B cell (primary cell): Measurements from ENCODE around the gene PPIH. TPM values are rescaled to one million over a fixed set of nuclear protein-coding genes. Genes with fewer than 3 reads are reported as not detected.
"Not testable (repeated sequence)": the region's sequence is repeated elsewhere in the genome, so short reads cannot be mapped to it uniquely, and the experiment has no call there.

Source experiments
- ATAC-seq: fragments of 200-7000 bp; cut with Tn5 transposase; one replicate; pipeline ENCODE4 v1.10.0; 2021; ENCODE audit warnings: low read depth, mild to moderate bottlenecking, moderate number of reproducible peaks, moderate library complexity
- CTCF ChIA-PET: fragments of 350-600 bp; sonication (Branson Sonifier 250); formaldehyde crosslinking; loops from one replicate; lab custom pipeline; 2021; ENCODE audit warnings: antibody characterized with exemption, inconsistent platforms; lab: Charles Lee
- POLR2A ChIA-PET: fragments of 350-600 bp; sonication (Branson Sonifier 250); formaldehyde crosslinking; loops from one replicate; lab custom pipeline; 2021; ENCODE audit warnings: antibody characterized with exemption; lab: Charles Lee
- DNase-seq: peaks from one replicate; pipeline ENCODE4 v3.0.0; 2013
- H2AFZ ChIP-seq: 2 replicates; pipeline ENCODE4 v1.6.1; 2012; ENCODE audit warnings: mild to moderate bottlenecking, low read depth, low read length; ENCODE audit not compliant: insufficient read depth, poor library complexity, severe bottlenecking
- H3K27ac ChIP-seq, 2 donors: 1 replicate in 1 of 2; 2 replicates in 1 of 2; pipeline ENCODE4 v1.5.1; 2012 to 2013; ENCODE audit warnings: low read length in 2 of 2, mild to moderate bottlenecking in 2 of 2, moderate library complexity in 1 of 2
- H3K27me3 ChIP-seq, 4 experiments: fragments of 200-600 bp in 1 of 4; sonication (generic) in 1 of 4; replicated peaks in 1 of 4; 1 replicate in 2 of 4; 2 replicates in 2 of 4; pipeline versions ENCODE4 v1.6.1 to v1.7.0; 2013 to 2016; ENCODE audit warnings: low read length in 3 of 4, mild to moderate bottlenecking in 2 of 4, mixed read lengths in 1 of 4, moderate library complexity in 1 of 4; ENCODE audit not compliant: insufficient read depth in 4 of 4, control insufficient read depth in 3 of 4; ENCODE audit errors: control extremely low read depth in 1 of 4
- H3K36me3 ChIP-seq, 2 experiments: replicated peaks in 1 of 2; 1 replicate in 1 of 2; 2 replicates in 1 of 2; pipeline versions ENCODE4 v1.6.1 to v1.7.1; 2013; ENCODE audit warnings: low read length in 1 of 2; ENCODE audit not compliant: insufficient read depth in 2 of 2, control insufficient read depth in 1 of 2; ENCODE audit errors: control extremely low read depth in 1 of 2, extremely low read depth in 1 of 2
- H3K4me1 ChIP-seq, 2 donors: fragments of 200-600 bp in 1 of 2; sonication (generic) in 1 of 2; 1 replicate in 1 of 2; 2 replicates in 1 of 2; pipeline versions ENCODE4 v1.5.1 to v1.6.1; 2013 to 2017; ENCODE audit warnings: low read length in 2 of 2; ENCODE audit not compliant: control insufficient read depth in 2 of 2, insufficient read depth in 2 of 2
- H3K4me2 ChIP-seq: replicated peaks from 2 replicates; pipeline ENCODE3; 2012; ENCODE audit warnings: mild to moderate bottlenecking, low read depth, low read length; ENCODE audit not compliant: poor library complexity, severe bottlenecking
- H3K4me3 ChIP-seq, 5 experiments: fragments of 200-600 bp in 1 of 5; sonication (generic) in 1 of 5; 1 replicate in 3 of 5; 2 replicates in 2 of 5; pipeline versions ENCODE4 v1.5.1 to v1.7.0; 2011 to 2016; ENCODE audit warnings: low read length in 4 of 5, mild to moderate bottlenecking in 4 of 5, low read depth in 2 of 5, control low read depth in 1 of 5, moderate library complexity in 1 of 5; ENCODE audit not compliant: insufficient read depth in 1 of 5; ENCODE audit errors: control extremely low read depth in 1 of 5, extremely low read depth in 1 of 5
- H3K79me2 ChIP-seq: fragments of 200-600 bp; sonication (generic); one replicate; pipeline ENCODE4 v1.6.0; 2016; ENCODE audit warnings: low read length; ENCODE audit not compliant: control insufficient read depth, insufficient read depth
- H3K9ac ChIP-seq: fragments of 200-600 bp; sonication (generic); 2 replicates; pipeline ENCODE4 v1.6.1; 2017; ENCODE audit warnings: mild to moderate bottlenecking, low read length, moderate library complexity
- H3K9me3 ChIP-seq, 3 donors: one replicate each; pipeline versions ENCODE4 v1.6.1 to v1.7.1; 2013; ENCODE audit warnings: low read length in 2 of 3; ENCODE audit not compliant: control insufficient read depth in 2 of 3, insufficient read depth in 1 of 3; ENCODE audit errors: control extremely low read depth in 1 of 3
- H4K20me1 ChIP-seq: 2 replicates; pipeline ENCODE4 v1.6.0; 2012; ENCODE audit warnings: mild to moderate bottlenecking, low read length; ENCODE audit not compliant: insufficient read depth, control insufficient read depth, poor library complexity, severe bottlenecking
- H3K27ac Mint-ChIP-seq: one replicate; pipeline ENCODE4 v1.8.0; 2021; ENCODE audit warnings: mixed read lengths
- H3K27me3 Mint-ChIP-seq: one replicate; pipeline ENCODE4 v1.8.0; 2021; ENCODE audit warnings: mixed read lengths
- H3K4me1 Mint-ChIP-seq: one replicate; pipeline ENCODE4 v1.8.0; 2021; ENCODE audit warnings: mixed read lengths
- H3K4me3 Mint-ChIP-seq: one replicate; pipeline ENCODE4 v1.8.0; 2021; ENCODE audit warnings: mixed read lengths
- H3K9me3 Mint-ChIP-seq: one replicate; pipeline ENCODE4 v1.8.0; 2022; ENCODE audit warnings: mixed read lengths; ENCODE audit not compliant: insufficient read depth
- EZH2 ChIP-seq: IDR thresholded peaks from 2 replicates; pipeline ENCODE4 v1.6.1; 2012; ENCODE audit warnings: borderline replicate concordance, low read depth, mild to moderate bottlenecking, moderate library complexity, low read length; ENCODE audit not compliant: insufficient read depth, poor library complexity, severe bottlenecking
- WGBS: methylation state at CpG from one replicate; pipeline ENCODE4 v1.1.5; 2013; ENCODE audit warnings: missing lambda C conversion rate; ENCODE audit not compliant: insufficient coverage; 5-methylcytosine and 5-hydroxymethylcytosine counted together
- intact Hi-C: fragments of 100-400 bp; cut with micrococcal nuclease; formaldehyde crosslinking; loops from one replicate; pipeline ENCODE4 v1.10.0; 2022
- polyA plus RNA-seq: library from polyadenylated mRNA; depleted of rRNA; stranded (reverse); fragments of >200 nt; gene quantifications from 2 replicates; pipeline ENCODE4 v1.2.3, GENCODE V29; 2012
- total RNA-seq, 2 donors: library from RNA; stranded (reverse); fragments of 120-200 nt in 1 of 2; gene quantifications; 1 replicate in 1 of 2; 2 replicates in 1 of 2; pipeline versions ENCODE4 v1.2.3 to v1.2.4, GENCODE V29; 2013 to 2022
- TF ChIP-seq, protein P1 (sequence below): fragments of 200-600 bp; IDR thresholded peaks from one replicate; pipeline ENCODE4 v1.8.0; 2022; ENCODE audit warnings: antibody characterized with exemption, mild to moderate bottlenecking

The PPIH gene
- total and polyA plus RNA-seq, 2 donors (not counting 1 experiment from before 2014, with no cell fraction given): 42.4 to 50.3 TPM

DNA sequence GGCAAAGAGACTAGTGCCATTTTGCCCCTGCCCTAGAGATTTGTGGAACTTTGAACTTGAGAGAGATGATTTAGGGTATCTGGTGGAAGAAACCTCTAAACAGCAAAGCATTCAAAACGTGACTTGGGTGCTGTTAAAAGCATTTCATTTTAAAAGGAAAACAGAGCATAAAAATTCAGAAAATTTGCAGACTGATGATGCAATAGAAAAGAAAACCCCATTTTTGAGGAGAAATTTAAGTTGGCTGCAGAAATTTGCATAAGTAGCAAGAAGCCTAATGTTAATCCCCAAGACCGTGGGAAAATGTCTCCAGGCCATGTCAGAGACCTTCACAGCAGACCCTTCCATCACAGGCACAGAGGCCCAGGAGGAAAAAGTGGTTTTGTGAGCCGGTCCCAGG, 31.0 kb upstream of the PPIH start:
- CTCF ChIA-PET: not testable (repeated sequence)
- 89% methylated on average over 2 of the region's 3 CpGs for WGBS

DNA sequence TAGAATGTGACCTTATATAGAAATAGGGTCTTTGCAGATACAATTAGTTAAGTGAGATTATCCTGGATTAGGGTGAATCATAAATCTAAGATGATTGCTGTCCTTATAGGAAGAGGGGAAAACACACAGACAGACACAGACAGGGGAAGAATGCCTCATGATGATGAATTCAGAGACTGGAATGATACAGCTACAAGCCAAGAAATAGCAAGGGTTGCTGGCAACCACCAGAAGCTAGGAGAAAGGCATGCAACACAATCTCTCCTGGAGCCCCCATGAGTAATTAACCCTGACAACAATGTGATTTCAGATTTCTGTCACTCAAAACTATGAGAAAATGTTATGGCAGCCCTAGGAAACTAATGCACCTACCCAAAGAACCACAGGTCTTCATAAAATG, 19.1 kb upstream of the PPIH start:
- Histone ChIP-seq H3K79me2 (no peaks in the 10 kb centered on the region), H3K9ac (no peak overlapping the region), H3K27me3 (no peaks in the 10 kb centered on the region), H3K27ac (no peak overlapping the region), H2AFZ (no peak overlapping the region), H3K4me1 (no peaks in the 10 kb centered on the region), H3K4me3 (no peak overlapping the region), H3K36me3 (no peaks in the 10 kb centered on the region), H4K20me1 (no peaks in the 10 kb centered on the region), H3K4me2 (no peak overlapping the region), H3K9me3 (no peaks in the 10 kb centered on the region)
- Mint-ChIP-seq H3K4me1 (no peaks in the 10 kb centered on the region), H3K27me3 (no peaks in the 10 kb centered on the region), H3K4me3 (no peak overlapping the region), H3K27ac (no peak overlapping the region), H3K9me3 (no peaks in the 10 kb centered on the region)
- intact Hi-C loops: no loop called here
- TF ChIP-seq, protein P1, sequence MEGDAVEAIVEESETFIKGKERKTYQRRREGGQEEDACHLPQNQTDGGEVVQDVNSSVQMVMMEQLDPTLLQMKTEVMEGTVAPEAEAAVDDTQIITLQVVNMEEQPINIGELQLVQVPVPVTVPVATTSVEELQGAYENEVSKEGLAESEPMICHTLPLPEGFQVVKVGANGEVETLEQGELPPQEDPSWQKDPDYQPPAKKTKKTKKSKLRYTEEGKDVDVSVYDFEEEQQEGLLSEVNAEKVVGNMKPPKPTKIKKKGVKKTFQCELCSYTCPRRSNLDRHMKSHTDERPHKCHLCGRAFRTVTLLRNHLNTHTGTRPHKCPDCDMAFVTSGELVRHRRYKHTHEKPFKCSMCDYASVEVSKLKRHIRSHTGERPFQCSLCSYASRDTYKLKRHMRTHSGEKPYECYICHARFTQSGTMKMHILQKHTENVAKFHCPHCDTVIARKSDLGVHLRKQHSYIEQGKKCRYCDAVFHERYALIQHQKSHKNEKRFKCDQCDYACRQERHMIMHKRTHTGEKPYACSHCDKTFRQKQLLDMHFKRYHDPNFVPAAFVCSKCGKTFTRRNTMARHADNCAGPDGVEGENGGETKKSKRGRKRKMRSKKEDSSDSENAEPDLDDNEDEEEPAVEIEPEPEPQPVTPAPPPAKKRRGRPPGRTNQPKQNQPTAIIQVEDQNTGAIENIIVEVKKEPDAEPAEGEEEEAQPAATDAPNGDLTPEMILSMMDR: no peak
- no peak for TF ChIP-seq EZH2
- ATAC-seq: no peak
- CTCF ChIA-PET: no interaction called here
- POLR2A ChIA-PET: no interaction called here
- no peak for DNase-seq

More for the DNA sequence above, 31.0 kb upstream of the PPIH start:
- H3K4me2 ChIP-seq, H3K36me3 ChIP-seq, POLR2A ChIA-PET, H3K79me2 ChIP-seq, ATAC-seq, DNase-seq, H3K27ac Mint-ChIP-seq, H3K9me3 Mint-ChIP-seq, H2AFZ ChIP-seq, H3K4me3 ChIP-seq, H3K27me3 ChIP-seq, H3K9ac ChIP-seq, H3K4me3 Mint-ChIP-seq, intact Hi-C loops, H3K4me1 ChIP-seq, H3K9me3 ChIP-seq, H3K27ac ChIP-seq, H4K20me1 ChIP-seq, H3K4me1 Mint-ChIP-seq: not testable (repeated sequence)
- H3K27me3 Mint-ChIP-seq: peaks cover 12% of the 10 kb centered on the region
